Measurements from ENCODE around the gene ERC1. TPM values are rescaled to one million over a fixed set of nuclear protein-coding genes. Genes with fewer than 3 reads are reported as not detected.

The ERC1 gene
- total and polyA plus RNA-seq, 12 donors, result 6.5 to 67.5 (median 47.5) TPM

GRCh38 chr12:1365703-1366102, 374.7 kb downstream of the ERC1 start:
- ATAC-seq (no peak), DNase-seq (no peak)
- intact Hi-C loops (cut with DNase I), result no loop called here
- H3K4me3 ChIP-seq, result no peak overlapping the region
- no peak overlapping the region for H3K27ac ChIP-seq
- 97 to 98% methylated on average over 1 of the region's 1 CpG for WGBS, 2 donors
- no peaks in the 10 kb centered on the region for H3K27me3 ChIP-seq
- H3K36me3 ChIP-seq, result no peaks in the 10 kb centered on the region
- peaks cover 0 to 55% (median 21%) of the 10 kb centered on the region in 9 donors for H3K4me1 ChIP-seq
- no peaks in the 10 kb centered on the region for H3K9me3 ChIP-seq
- TF ChIP-seq, protein P1, sequence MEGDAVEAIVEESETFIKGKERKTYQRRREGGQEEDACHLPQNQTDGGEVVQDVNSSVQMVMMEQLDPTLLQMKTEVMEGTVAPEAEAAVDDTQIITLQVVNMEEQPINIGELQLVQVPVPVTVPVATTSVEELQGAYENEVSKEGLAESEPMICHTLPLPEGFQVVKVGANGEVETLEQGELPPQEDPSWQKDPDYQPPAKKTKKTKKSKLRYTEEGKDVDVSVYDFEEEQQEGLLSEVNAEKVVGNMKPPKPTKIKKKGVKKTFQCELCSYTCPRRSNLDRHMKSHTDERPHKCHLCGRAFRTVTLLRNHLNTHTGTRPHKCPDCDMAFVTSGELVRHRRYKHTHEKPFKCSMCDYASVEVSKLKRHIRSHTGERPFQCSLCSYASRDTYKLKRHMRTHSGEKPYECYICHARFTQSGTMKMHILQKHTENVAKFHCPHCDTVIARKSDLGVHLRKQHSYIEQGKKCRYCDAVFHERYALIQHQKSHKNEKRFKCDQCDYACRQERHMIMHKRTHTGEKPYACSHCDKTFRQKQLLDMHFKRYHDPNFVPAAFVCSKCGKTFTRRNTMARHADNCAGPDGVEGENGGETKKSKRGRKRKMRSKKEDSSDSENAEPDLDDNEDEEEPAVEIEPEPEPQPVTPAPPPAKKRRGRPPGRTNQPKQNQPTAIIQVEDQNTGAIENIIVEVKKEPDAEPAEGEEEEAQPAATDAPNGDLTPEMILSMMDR (IDR thresholded peaks at IDR 0.05), result no peak

- intact Hi-C loops (cut with DNase I), result no loop called here
- peak overlapping the region in 4 of 10 donors; percentile 18 to 74 (median 38) for H3K27ac ChIP-seq
- ATAC-seq (no peak), DNase-seq (no peak)
- H3K9me3 ChIP-seq, result no peaks in the 10 kb centered on the region
- peaks cover 0 to 11% (median 0%) of the 10 kb centered on the region in 9 donors for H3K36me3 ChIP-seq
- no peak overlapping the region for H3K4me3 ChIP-seq
- peaks cover 0 to 47% (median 19%) of the 10 kb centered on the region in 9 donors for H3K4me1 ChIP-seq
- TF ChIP-seq, protein P1 (IDR thresholded peaks at IDR 0.05), result no peak
- H3K27me3 ChIP-seq, result no peaks in the 10 kb centered on the region
- 90 to 91% methylated on average over 10 of the region's 10 CpGs for WGBS, 2 donors
These were observed 376.6 kb downstream of the ERC1 start for GRCh38 chr12:1367331-1368291.

DNA sequence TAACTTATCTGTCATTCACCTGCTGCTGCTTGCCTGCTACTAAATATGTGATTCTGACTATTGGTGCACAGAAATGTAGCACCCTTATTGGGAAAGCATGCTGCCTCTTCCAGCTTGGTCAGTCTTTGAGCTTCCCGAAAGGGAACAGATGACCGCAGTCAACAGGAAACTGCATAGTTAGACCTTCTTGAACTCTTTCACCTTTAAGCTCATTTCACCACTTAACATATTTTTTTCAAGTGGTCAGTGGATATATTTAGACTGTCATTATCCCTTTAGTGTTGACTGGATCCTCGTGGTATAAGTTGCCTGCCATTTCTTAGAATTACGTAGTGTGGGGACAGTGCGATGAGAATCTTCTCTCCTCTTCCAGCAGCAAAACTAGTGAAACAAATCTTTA, 378.4 kb downstream of the ERC1 start:
- Histone ChIP-seq H3K9me3 (no peaks in the 10 kb centered on the region), H3K27ac (peak overlapping the region in 8 of 10 donors; percentile 21 to 78 (median 64)), H3K4me1 (peaks cover 0 to 38% (median 19%) of the 10 kb centered on the region in 9 donors), H3K36me3 (peaks cover 0 to 22% (median 5%) of the 10 kb centered on the region in 9 donors), H3K27me3 (no peaks in the 10 kb centered on the region), H3K4me3 (no peak overlapping the region)
- 44 to 49% methylated on average over 5 of the region's 5 CpGs for WGBS, 2 donors
- TF ChIP-seq, protein P1 (IDR thresholded peaks at IDR 0.05), result no peak
- intact Hi-C loops (cut with DNase I), result no loop called here
- ATAC-seq (peak; percentile 58 to 94 (median 88)), DNase-seq (peak in 1 of 2 donors; percentile 16)

GRCh38 chr12:1369938-1370500, 379.0 kb downstream of the ERC1 start:
- DNase-seq (no peak), ATAC-seq (peak in 1 of 8 donors; percentile 6)
- Histone ChIP-seq H3K36me3 (peaks cover 0 to 27% (median 5%) of the 10 kb centered on the region in 9 donors), H3K9me3 (no peaks in the 10 kb centered on the region), H3K4me1 (peaks cover 0 to 37% (median 19%) of the 10 kb centered on the region in 9 donors), H3K4me3 (no peak overlapping the region), H3K27me3 (no peaks in the 10 kb centered on the region), H3K27ac (peak overlapping the region in 8 of 10 donors; percentile 21 to 78 (median 64))
- TF ChIP-seq, protein P1 (IDR thresholded peaks at IDR 0.05), result no peak
- intact Hi-C loops (cut with DNase I), result no loop called here
- 68 to 82% methylated on average over 1 of the region's 1 CpG for WGBS, 2 donors

Data from heart right ventricle (tissue), 16 donors.